Caco-2 (cell line): ENCODE results near the gene YIF1A. TPM values are rescaled to one million over a fixed set of nuclear protein-coding genes. Genes with fewer than 3 reads are reported as not detected.
A peak's percentile ranks its signal among the peaks of the same experiment; 100 is the strongest.

Source experiments
- BruUV-seq: library from RNA; stranded (reverse); fragments of 400-500 nt; replicated peaks from 2 replicates; lab custom pipeline; 2021; lab: Mats Ljungman, UMichigan
- CTCF ChIA-PET: fragments of 300-600 bp; sonication (Branson Sonifier 250); formaldehyde crosslinking; loops from one replicate; lab custom pipeline; 2022; ENCODE audit warnings: antibody characterized with exemption; lab: Charles Lee
- POLR2A ChIA-PET: fragments of 300-600 bp; sonication (Branson Sonifier 250); formaldehyde crosslinking; loops from one replicate; lab custom pipeline; 2022; ENCODE audit warnings: antibody characterized with exemption; lab: Charles Lee
- DNase-seq, 2 experiments: peaks; one replicate each; pipeline versions ENCODE4 v3.0.0 to v3.0.0-alpha.2; 2020 to 2022
- H3K27me3 ChIP-seq: replicated peaks from 2 replicates; pipeline ENCODE4 v1.6.0; 2011; ENCODE audit warnings: low read length; ENCODE audit not compliant: control insufficient read depth, insufficient read depth
- H3K36me3 ChIP-seq: 2 replicates; pipeline ENCODE4 v1.5.1; 2011; ENCODE audit warnings: low read length; ENCODE audit not compliant: control insufficient read depth, insufficient read depth
- H3K4me1 ChIP-seq: fragments of 250-450 bp; sonication (Bioruptor Pico); 2 replicates; pipeline ENCODE4 v1.5.1; 2020; ENCODE audit warnings: mild to moderate bottlenecking
- H3K4me3 ChIP-seq: 2 replicates; pipeline ENCODE4 v1.5.1; 2011; ENCODE audit warnings: low read depth, mild to moderate bottlenecking, control low read depth, low read length
- H3K9me3 ChIP-seq: fragments of 250-450 bp; sonication (Bioruptor Pico); 2 replicates; pipeline ENCODE4 v1.5.1; 2020; ENCODE audit warnings: mild to moderate bottlenecking, moderate library complexity
- H3K27ac Mint-ChIP-seq: one replicate; pipeline ENCODE4 v1.8.0; 2022; ENCODE audit warnings: mixed read lengths; ENCODE audit not compliant: unreplicated experiment
- H3K27me3 Mint-ChIP-seq: one replicate; pipeline ENCODE4 v1.8.0; 2022; ENCODE audit warnings: mixed read lengths; ENCODE audit not compliant: insufficient read depth, unreplicated experiment
- H3K36me3 Mint-ChIP-seq: one replicate; pipeline ENCODE4 v1.8.0; 2022; ENCODE audit warnings: mild to moderate bottlenecking, mixed read lengths; ENCODE audit not compliant: insufficient read depth, unreplicated experiment
- H3K4me1 Mint-ChIP-seq: one replicate; pipeline ENCODE4 v1.8.0; 2022; ENCODE audit warnings: low read depth, mixed read lengths; ENCODE audit not compliant: unreplicated experiment
- H3K4me3 Mint-ChIP-seq: one replicate; pipeline ENCODE4 v1.8.0; 2022; ENCODE audit warnings: mild to moderate bottlenecking, moderate library complexity, mixed read lengths; ENCODE audit not compliant: unreplicated experiment
- H3K9me3 Mint-ChIP-seq: one replicate; pipeline ENCODE4 v1.8.0; 2022; ENCODE audit warnings: mixed read lengths; ENCODE audit not compliant: unreplicated experiment
- CTCF ChIP-seq, 2 experiments: fragments of 200-600 bp in 1 of 2; IDR thresholded peaks; 1 replicate in 1 of 2; 2 replicates in 1 of 2; pipeline versions ENCODE4 v1.5.1 to v1.8.0; 2011 to 2022; ENCODE audit warnings: antibody characterized with exemption in 1 of 2, control low read depth in 1 of 2, inconsistent platforms in 1 of 2, low read depth in 1 of 2, low read length in 1 of 2, mild to moderate bottlenecking in 1 of 2, moderate library complexity in 1 of 2; ENCODE audit not compliant: insufficient read depth in 1 of 2, severe bottlenecking in 1 of 2, unreplicated experiment in 1 of 2
- intact Hi-C: fragments of 100-400 bp; cut with micrococcal nuclease; formaldehyde crosslinking; loops from one replicate; pipeline ENCODE4 v1.10.0; 2022; ENCODE audit not compliant: unreplicated experiment
- total RNA-seq: library from RNA; stranded (reverse); gene quantifications from 2 replicates; pipeline ENCODE4 v1.2.3, GENCODE V29; 2022

YIF1A gene
- total RNA-seq, 1 experiment from 2014 or later, result 159 TPM

- Histone ChIP-seq H3K27me3 (no peaks in the 10 kb centered on the region), H3K4me3 (no peak overlapping the region), H3K9me3 (no peaks in the 10 kb centered on the region), H3K36me3 (peaks cover 5% of the 10 kb centered on the region; the same call in 1 of the 2 replicates), H3K4me1 (peaks cover 12% of the 10 kb centered on the region)
- H3K27ac Mint-ChIP-seq, result no peak overlapping the region
- H3K4me3 Mint-ChIP-seq, result no peak overlapping the region
- DNase-seq, result no peak
- H3K9me3 Mint-ChIP-seq, result no peaks in the 10 kb centered on the region
- TF ChIP-seq CTCF (IDR thresholded peaks at IDR 0.05; ENCODE audit: insufficient read depth in 1 of 2, low read depth in 1 of 2, low read length in 1 of 2, severe bottlenecking in 1 of 2, unreplicated experiment in 1 of 2), result no peak
- CTCF ChIA-PET, result interaction anchor here (0.6 to 0.7 kb wide), 2 partner anchors 12 to 14 kb away, joined by 7 to 9 read pairs; no protein-coding TSS in a partner anchor
- POLR2A ChIA-PET, result no interaction called here
- peaks cover 42% of the 10 kb centered on the region for H3K36me3 Mint-ChIP-seq
- no TSS peak for BruUV-seq
- H3K27me3 Mint-ChIP-seq, result no peaks in the 10 kb centered on the region
- intact Hi-C loops, result no loop called here
- H3K4me1 Mint-ChIP-seq, result peaks cover 15% of the 10 kb centered on the region
These were observed 4.3 kb downstream of the YIF1A start for GRCh38 chr11:66284526-66285078.

- Histone ChIP-seq H3K4me3 (no peak overlapping the region), H3K36me3 (peaks cover 5% of the 10 kb centered on the region; the same call in 1 of the 2 replicates), H3K9me3 (no peaks in the 10 kb centered on the region), H3K4me1 (peaks cover 12% of the 10 kb centered on the region), H3K27me3 (no peaks in the 10 kb centered on the region)
- intact Hi-C loops, result no loop called here
- TF ChIP-seq CTCF (IDR thresholded peaks at IDR 0.05; ENCODE audit: insufficient read depth in 1 of 2, low read depth in 1 of 2, low read length in 1 of 2, severe bottlenecking in 1 of 2, unreplicated experiment in 1 of 2), result peak in 1 of 2 experiments; percentile 15
- DNase-seq, result no peak
- ChIA-PET CTCF (interaction anchor here (0.6 to 1.0 kb wide), 4 partner anchors 8 to 1245 kb away, joined by 3 to 9 read pairs (median 6); partner anchors contain the start of gene TMEM151A), POLR2A (no interaction called here)
- peaks cover 25% of the 10 kb centered on the region for H3K4me1 Mint-ChIP-seq
- H3K36me3 Mint-ChIP-seq, result peaks cover 43% of the 10 kb centered on the region
- no peak overlapping the region for H3K27ac Mint-ChIP-seq
- H3K4me3 Mint-ChIP-seq, result no peak overlapping the region
- no TSS peak for BruUV-seq
- no peaks in the 10 kb centered on the region for H3K27me3 Mint-ChIP-seq
- no peaks in the 10 kb centered on the region for H3K9me3 Mint-ChIP-seq
These were observed 5.4 kb downstream of the YIF1A start for GRCh38 chr11:66283461-66284105.

- no peaks in the 10 kb centered on the region for H3K27me3 Mint-ChIP-seq
- H3K4me3 ChIP-seq, result no peak overlapping the region
- no peak overlapping the region for H3K4me3 Mint-ChIP-seq
- H3K36me3 ChIP-seq, result peaks cover 5% of the 10 kb centered on the region; the same call in 1 of the 2 replicates
- H3K4me1 ChIP-seq, result peaks cover 7% of the 10 kb centered on the region
- CTCF ChIA-PET, result interaction anchor here (0.6 to 2.6 kb wide), 6 partner anchors 9 to 1244 kb away, joined by 3 to 13 read pairs (median 4); partner anchors contain the start of gene TMEM151A
- peaks cover 41% of the 10 kb centered on the region for H3K36me3 Mint-ChIP-seq
- peak; percentile 93 for DNase-seq
- POLR2A ChIA-PET, result no interaction called here
- intact Hi-C loops, result no loop called here
- no peaks in the 10 kb centered on the region for H3K27me3 ChIP-seq
- peak; percentile 80 to 90 for TF ChIP-seq CTCF (IDR thresholded peaks at IDR 0.05; ENCODE audit: insufficient read depth in 1 of 2, low read depth in 1 of 2, low read length in 1 of 2, severe bottlenecking in 1 of 2, unreplicated experiment in 1 of 2)
- no TSS peak for BruUV-seq
- H3K9me3 Mint-ChIP-seq, result no peaks in the 10 kb centered on the region
- H3K4me1 Mint-ChIP-seq, result peaks cover 26% of the 10 kb centered on the region
- H3K27ac Mint-ChIP-seq, result no peak overlapping the region
- no peaks in the 10 kb centered on the region for H3K9me3 ChIP-seq
These were observed 6.2 kb downstream of the YIF1A start for GRCh38 chr11:66282468-66283455.
